AG09309 (cell line): ENCODE results near the gene FKRP.
A peak's percentile ranks its signal among the peaks of the same experiment; 100 is the strongest.

Experiments used
- DNase-seq: peaks from one replicate; pipeline ENCODE4 v3.0.0-alpha.2; 2010; ENCODE audit warnings: low read depth
- H3K4me3 ChIP-seq: 2 replicates; pipeline ENCODE4 v1.5.1; 2011; ENCODE audit warnings: mild to moderate bottlenecking, low read depth, low read length, moderate library complexity; ENCODE audit not compliant: control insufficient read depth
- CTCF ChIP-seq: IDR thresholded peaks from 2 replicates; pipeline ENCODE4 v1.5.1; 2011; ENCODE audit warnings: mild to moderate bottlenecking, low read depth, low read length, inconsistent platforms; ENCODE audit not compliant: insufficient read depth, control insufficient read depth; ENCODE audit errors: missing control alignments

Gene FKRP

DNA sequence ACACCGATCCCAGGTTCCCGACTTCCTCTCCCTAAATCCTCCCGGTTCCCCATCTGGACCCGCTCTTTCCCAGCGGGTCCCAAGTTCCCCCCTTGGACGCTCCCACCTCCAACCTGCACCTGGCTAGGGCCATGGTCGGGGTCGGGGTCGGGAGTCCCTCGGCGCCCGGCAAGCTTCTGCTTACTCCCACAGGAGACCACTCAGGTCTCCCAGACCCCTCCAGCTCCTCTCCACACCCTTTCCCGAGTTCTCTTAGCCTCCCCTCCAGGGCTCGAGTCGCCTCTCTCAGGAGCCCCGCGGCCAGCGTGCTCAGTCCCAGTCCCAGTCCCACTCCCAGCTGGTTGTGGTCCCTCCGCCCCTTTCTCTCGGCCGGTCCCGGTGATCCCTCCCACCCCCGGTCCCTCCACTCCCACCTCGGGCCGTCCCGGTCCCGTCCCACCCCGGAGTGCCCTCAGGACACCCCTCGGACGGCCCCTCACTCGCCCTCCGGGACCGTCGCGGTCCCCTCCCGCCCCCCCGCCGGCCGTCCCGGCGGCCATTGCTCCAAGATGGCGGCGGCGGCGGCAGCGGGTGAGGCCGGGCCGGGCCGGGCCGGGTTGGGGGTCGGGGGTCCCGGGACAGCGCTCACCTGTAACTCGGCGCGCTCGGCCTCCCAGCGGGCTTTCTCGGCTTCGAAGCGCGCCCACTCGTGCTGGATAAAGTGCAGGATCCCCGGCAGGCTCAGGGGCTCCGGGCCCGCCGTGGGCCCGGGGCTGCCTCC is at the start of gene FKRP:
Gene FKRP, plus strand, starts transcription at position 537 of the 760 bp plus-strand sequence. CDS start 9,394 bp downstream, outside the sequence.
- TF ChIP-seq CTCF, result no peak
- no peak for DNase-seq
- peak within 1 kb of the TSS; percentile 96 for H3K4me3 ChIP-seq

DNA sequence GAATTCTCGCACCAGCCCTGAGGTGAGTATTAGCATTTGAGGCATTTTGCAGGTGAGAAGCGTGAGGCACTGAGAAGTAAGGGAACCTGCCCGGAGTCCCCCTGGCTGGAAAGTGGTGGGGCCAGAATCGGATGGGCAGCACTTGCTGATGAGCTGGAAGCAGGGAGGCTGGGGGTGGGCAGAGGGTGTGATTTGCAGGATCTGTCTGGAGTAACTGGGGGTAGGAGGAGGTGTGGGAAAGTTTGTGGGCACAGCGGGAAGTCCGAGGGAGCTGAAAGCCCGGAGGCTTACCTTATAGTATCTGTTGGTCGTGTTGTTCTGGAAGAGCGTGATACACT is 49.0 kb upstream of the FKRP start:
- no peak overlapping the region for H3K4me3 ChIP-seq
- no peak for DNase-seq
- TF ChIP-seq CTCF, result no peak

DNA sequence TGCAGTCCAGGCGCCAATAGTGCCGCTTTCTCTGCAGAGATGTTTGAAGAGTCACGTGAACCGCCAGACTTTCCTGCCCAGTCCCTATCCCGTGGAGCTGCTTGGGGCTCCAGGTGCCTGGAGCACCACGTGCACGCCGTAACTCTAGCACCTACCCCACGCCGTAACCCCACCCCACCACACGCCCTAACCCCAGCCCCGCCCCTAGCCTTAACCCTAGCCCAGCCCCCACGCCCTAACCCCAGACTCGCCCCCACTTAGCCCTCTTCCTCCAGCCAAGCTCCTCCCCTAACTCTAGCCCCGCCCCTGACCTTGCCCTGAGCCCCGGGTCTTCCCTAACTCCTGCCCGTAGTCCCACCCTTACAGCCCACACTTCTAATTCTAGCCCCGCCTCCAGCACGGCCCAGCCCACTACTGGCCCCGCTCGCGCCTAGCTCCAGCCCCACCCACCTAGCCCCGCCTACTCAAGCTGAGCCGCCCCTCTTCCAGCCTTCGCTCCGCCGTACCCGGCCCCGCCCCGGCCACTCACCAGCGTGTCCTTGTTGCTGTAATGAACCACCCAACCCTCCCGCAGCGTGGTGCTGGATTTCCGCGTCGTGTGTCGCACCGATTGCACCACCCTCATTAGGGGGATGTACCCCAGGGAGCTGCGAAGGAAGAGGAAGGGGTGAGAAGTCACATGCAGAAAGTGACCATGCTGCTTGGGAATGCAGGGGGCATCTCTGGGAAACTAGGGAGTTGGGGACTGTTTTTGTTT is 48.5 kb upstream of the FKRP start:
- DNase-seq, result no peak
- no peak for TF ChIP-seq CTCF
- H3K4me3 ChIP-seq, result no peak overlapping the region

- no peak for TF ChIP-seq CTCF
- no peak overlapping the region for H3K4me3 ChIP-seq
- DNase-seq, result no peak
Measured at GRCh38 chr19:46698395-46699321, 47.2 kb upstream of the FKRP start.

DNA sequence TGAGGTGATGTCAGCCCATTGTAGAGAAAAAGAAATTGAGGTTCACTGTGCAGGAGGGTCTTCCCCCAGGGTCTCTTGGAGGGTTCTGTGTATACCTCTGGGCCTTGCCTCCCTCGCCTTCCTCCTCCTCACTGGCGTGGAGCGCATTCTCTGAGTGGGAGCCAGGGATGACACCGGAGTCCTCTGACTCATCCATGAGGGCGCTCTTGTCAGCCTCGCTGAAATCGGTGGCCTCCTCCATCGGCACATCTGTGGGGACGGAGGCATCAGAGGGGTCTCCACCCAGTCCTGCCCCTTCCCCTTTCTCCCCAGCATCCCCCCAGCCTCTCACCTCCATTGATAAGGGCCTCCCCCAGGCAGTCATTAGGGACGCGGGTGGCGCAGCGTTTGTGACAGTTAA is 45.2 kb upstream of the FKRP start:
- DNase-seq, result no peak
- no peak for TF ChIP-seq CTCF
- H3K4me3 ChIP-seq, result no peak overlapping the region

- no peak overlapping the region for H3K4me3 ChIP-seq
- DNase-seq, result no peak
- TF ChIP-seq CTCF, result peak; percentile 88
Measured at GRCh38 chr19:46704379-46705076, 41.3 kb upstream of the FKRP start.
